T follicular helper cell (primary cell): ENCODE data around the gene SLC1A6.
"Not testable (repeated sequence)": the region's sequence is repeated elsewhere in the genome, so short reads cannot be mapped to it uniquely, and the experiment has no call there.

ENCODE experiments used
- DNase-seq: peaks from one replicate; pipeline ENCODE4 v3.0.0-alpha.2; 2020; ENCODE audit warnings: low read depth
- total RNA-seq, 2 experiments: gene quantifications; one replicate each; lab custom pipeline; 2026; lab: John Stamatoyannopoulos, UW

SLC1A6 gene
- 0 reads per million in 2 experiments for total RNA-seq

GRCh38 chr19:14979476-14980255 is at the start of gene SLC1A6:
SLC1A6 (minus strand) TSS chr19:14979864; CDS start chr19:14972910, 6,954 bp downstream.
- DNase-seq, result no peak

GRCh38 chr19:15028490-15028889 is 48.8 kb upstream of the SLC1A6 start:
- no peak for DNase-seq

- no peak for DNase-seq
These were observed 45.6 kb upstream of the SLC1A6 start for GRCh38 chr19:15025217-15025616.

GRCh38 chr19:15022752-15023151 is 43.1 kb upstream of the SLC1A6 start:
- DNase-seq, result no peak

- no peak for DNase-seq
These were observed 41.8 kb upstream of the SLC1A6 start for GRCh38 chr19:15021286-15022007.

GRCh38 chr19:15018836-15019235 is 39.2 kb upstream of the SLC1A6 start:
- DNase-seq, result not testable (repeated sequence)

- no peak for DNase-seq
These were observed 36.4 kb upstream of the SLC1A6 start for GRCh38 chr19:15015946-15016542.

- no peak for DNase-seq
These were observed 34.9 kb upstream of the SLC1A6 start for GRCh38 chr19:15014579-15014978.

GRCh38 chr19:15010501-15011300 is 31.0 kb upstream of the SLC1A6 start:
- DNase-seq, result no peak

GRCh38 chr19:15008308-15008707 is 28.6 kb upstream of the SLC1A6 start:
- no peak for DNase-seq

GRCh38 chr19:14997981-14998380 is 18.3 kb upstream of the SLC1A6 start:
- DNase-seq, result no peak

GRCh38 chr19:14992780-14993179 is 13.1 kb upstream of the SLC1A6 start:
- no peak for DNase-seq

- no peak for DNase-seq
These were observed 5.5 kb upstream of the SLC1A6 start for GRCh38 chr19:14985133-14985532.

GRCh38 chr19:14978161-14978776 is 1.4 kb downstream of the SLC1A6 start:
- DNase-seq, result no peak

GRCh38 chr19:14977128-14977527 is 2.5 kb downstream of the SLC1A6 start:
- no peak for DNase-seq

- DNase-seq, result no peak
These were observed 5.2 kb downstream of the SLC1A6 start for GRCh38 chr19:14974488-14974887.

GRCh38 chr19:14972676-14973075 is 7.0 kb downstream of the SLC1A6 start:
- no peak for DNase-seq

GRCh38 chr19:14971474-14971873 is 8.2 kb downstream of the SLC1A6 start:
- no peak for DNase-seq

- no peak for DNase-seq
These were observed 11.4 kb downstream of the SLC1A6 start for GRCh38 chr19:14968247-14968646.

- DNase-seq, result no peak
These were observed 17.5 kb downstream of the SLC1A6 start for GRCh38 chr19:14961956-14962685.

- no peak for DNase-seq
These were observed 20.4 kb downstream of the SLC1A6 start for GRCh38 chr19:14959263-14959662.
